Osteocyte (in vitro differentiated cells): ENCODE measurements around the gene BCR. TPM values are rescaled to one million over a fixed set of nuclear protein-coding genes. Genes with fewer than 3 reads are reported as not detected.

Source experiments
- DNase-seq: peaks from one replicate; pipeline ENCODE4 v3.0.0; 2021; ENCODE audit warnings: mixed read lengths; ENCODE audit not compliant: unreplicated experiment; ENCODE audit errors: extremely low spot score
- H3K27ac Mint-ChIP-seq: one replicate; pipeline ENCODE4 v1.8.0; 2021; ENCODE audit warnings: mild to moderate bottlenecking, mixed read lengths; ENCODE audit not compliant: unreplicated experiment
- H3K27me3 Mint-ChIP-seq: one replicate; pipeline ENCODE4 v1.8.0; 2021; ENCODE audit warnings: mixed read lengths; ENCODE audit not compliant: unreplicated experiment
- H3K36me3 Mint-ChIP-seq: one replicate; pipeline ENCODE4 v1.8.0; 2021; ENCODE audit warnings: mixed read lengths; ENCODE audit not compliant: unreplicated experiment
- H3K4me1 Mint-ChIP-seq: one replicate; pipeline ENCODE4 v1.8.0; 2021; ENCODE audit warnings: mixed read lengths; ENCODE audit not compliant: unreplicated experiment
- H3K4me3 Mint-ChIP-seq: one replicate; pipeline ENCODE4 v1.8.0; 2021; ENCODE audit warnings: mild to moderate bottlenecking, moderate library complexity, mixed read lengths; ENCODE audit not compliant: unreplicated experiment
- H3K9me3 Mint-ChIP-seq: one replicate; pipeline ENCODE4 v1.8.0; 2021; ENCODE audit warnings: mixed read lengths; ENCODE audit not compliant: unreplicated experiment
- total RNA-seq: library from RNA; stranded (reverse); gene quantifications from 2 replicates; pipeline ENCODE4 v1.2.1, GENCODE V29; 2021
- TF ChIP-seq, protein P1 (sequence below): fragments of 200-600 bp; sonication (generic); IDR thresholded peaks from 2 replicates; pipeline ENCODE4 v1.5.0; 2021; ENCODE audit warnings: antibody characterized with exemption, mild to moderate bottlenecking, moderate library complexity

BCR gene
- total RNA-seq, 1 donor from 2014 or later, result 35.3 TPM

DNA sequence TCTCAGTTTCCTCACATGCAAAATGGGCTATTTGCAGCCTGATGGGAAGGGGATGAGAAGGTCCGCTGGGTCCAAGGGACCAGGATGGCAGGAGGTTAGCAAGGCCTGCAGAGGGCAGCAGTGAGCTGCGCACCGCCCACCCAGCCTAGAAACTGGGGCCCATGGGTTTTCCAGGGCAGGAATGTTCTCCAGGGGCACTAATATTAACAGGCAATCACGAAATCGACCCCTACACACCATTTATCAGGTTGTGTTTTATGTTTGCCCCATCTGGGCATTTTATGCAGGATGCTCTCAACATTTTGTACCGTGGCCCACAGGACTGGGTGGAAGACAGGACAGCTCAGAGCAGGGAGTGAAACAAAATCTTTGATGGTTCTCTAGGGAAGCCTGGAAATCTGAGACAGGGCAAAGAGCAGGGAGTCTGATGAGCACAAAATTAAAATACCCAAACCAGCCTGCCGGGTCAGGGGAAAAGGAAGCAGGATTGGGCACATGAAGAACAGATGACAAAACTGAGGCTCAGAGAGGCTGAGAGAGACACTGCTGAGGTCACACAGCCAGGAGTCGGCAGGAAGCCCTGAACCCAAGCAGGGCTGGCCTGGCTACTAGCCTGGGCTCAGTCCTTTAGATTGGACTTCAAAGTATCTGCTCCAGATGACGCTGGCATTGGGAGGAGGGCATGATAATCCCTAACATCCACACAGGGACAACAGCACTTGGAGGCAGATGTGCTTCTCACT lies 1.6 kb upstream of the BCR start:
- TF ChIP-seq, protein P1, sequence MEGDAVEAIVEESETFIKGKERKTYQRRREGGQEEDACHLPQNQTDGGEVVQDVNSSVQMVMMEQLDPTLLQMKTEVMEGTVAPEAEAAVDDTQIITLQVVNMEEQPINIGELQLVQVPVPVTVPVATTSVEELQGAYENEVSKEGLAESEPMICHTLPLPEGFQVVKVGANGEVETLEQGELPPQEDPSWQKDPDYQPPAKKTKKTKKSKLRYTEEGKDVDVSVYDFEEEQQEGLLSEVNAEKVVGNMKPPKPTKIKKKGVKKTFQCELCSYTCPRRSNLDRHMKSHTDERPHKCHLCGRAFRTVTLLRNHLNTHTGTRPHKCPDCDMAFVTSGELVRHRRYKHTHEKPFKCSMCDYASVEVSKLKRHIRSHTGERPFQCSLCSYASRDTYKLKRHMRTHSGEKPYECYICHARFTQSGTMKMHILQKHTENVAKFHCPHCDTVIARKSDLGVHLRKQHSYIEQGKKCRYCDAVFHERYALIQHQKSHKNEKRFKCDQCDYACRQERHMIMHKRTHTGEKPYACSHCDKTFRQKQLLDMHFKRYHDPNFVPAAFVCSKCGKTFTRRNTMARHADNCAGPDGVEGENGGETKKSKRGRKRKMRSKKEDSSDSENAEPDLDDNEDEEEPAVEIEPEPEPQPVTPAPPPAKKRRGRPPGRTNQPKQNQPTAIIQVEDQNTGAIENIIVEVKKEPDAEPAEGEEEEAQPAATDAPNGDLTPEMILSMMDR, result peak; percentile 96
- H3K27ac Mint-ChIP-seq, result peak overlapping the region; percentile 32
- peaks cover 40% of the 10 kb centered on the region for H3K4me1 Mint-ChIP-seq
- peak overlapping the region; percentile 8 for H3K4me3 Mint-ChIP-seq
- no peaks in the 10 kb centered on the region for H3K27me3 Mint-ChIP-seq
- DNase-seq, result peak; percentile 91
- peaks cover 6% of the 10 kb centered on the region for H3K36me3 Mint-ChIP-seq
- H3K9me3 Mint-ChIP-seq, result peaks cover 10% of the 10 kb centered on the region

DNA sequence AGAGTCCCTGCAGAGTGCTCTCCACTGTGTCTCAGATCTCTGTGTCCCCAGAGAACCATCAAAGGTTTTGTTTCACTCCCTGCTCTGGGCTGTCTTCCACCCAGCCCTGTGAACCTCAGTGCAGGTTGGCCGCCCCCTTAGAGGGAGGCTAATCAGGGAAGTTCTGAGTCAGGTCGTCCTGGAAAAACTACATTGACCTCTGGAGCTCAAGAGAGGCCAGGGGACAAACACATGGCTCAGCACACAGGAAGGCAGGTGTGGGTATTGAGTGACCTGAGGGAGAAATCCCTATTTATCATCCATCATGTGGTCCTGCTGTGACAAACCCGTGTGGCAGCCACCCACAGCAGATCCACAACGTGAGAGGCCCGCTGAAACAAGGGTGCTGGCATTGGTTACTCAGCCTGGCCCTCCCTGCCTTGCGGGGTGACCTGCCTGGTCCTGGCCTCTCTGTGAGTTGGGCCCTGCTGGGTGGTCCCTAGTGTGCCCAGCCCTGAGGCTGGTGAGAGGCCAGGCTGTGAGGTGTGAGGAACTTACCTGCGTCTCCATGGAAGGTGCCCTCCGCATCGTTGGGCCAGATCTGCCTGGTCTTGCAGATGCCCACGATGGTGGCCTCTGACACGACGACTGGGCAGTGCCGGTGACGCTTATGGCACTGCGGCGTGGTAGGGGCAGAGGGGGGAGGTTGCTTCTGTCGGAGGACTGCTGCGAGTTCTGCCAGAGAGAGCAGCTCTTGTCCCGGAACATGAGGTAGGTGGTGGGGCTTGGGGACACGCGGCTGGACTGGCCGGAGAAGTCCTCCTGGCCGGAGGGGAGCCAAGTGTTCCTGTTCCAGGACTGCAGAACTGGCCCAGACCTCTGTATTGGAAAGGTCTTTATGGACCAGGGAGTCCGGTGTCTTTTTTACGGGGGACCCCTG lies 669 bp upstream of the BCR start:
- Mint-ChIP-seq H3K9me3 (peaks cover 10% of the 10 kb centered on the region), H3K27ac (peak overlapping the region; percentile 65), H3K4me1 (peaks cover 46% of the 10 kb centered on the region), H3K27me3 (no peaks in the 10 kb centered on the region), H3K4me3 (peak overlapping the region; percentile 69), H3K36me3 (peaks cover 6% of the 10 kb centered on the region)
- no peak for DNase-seq
- TF ChIP-seq, protein P1, result no peak

DNA sequence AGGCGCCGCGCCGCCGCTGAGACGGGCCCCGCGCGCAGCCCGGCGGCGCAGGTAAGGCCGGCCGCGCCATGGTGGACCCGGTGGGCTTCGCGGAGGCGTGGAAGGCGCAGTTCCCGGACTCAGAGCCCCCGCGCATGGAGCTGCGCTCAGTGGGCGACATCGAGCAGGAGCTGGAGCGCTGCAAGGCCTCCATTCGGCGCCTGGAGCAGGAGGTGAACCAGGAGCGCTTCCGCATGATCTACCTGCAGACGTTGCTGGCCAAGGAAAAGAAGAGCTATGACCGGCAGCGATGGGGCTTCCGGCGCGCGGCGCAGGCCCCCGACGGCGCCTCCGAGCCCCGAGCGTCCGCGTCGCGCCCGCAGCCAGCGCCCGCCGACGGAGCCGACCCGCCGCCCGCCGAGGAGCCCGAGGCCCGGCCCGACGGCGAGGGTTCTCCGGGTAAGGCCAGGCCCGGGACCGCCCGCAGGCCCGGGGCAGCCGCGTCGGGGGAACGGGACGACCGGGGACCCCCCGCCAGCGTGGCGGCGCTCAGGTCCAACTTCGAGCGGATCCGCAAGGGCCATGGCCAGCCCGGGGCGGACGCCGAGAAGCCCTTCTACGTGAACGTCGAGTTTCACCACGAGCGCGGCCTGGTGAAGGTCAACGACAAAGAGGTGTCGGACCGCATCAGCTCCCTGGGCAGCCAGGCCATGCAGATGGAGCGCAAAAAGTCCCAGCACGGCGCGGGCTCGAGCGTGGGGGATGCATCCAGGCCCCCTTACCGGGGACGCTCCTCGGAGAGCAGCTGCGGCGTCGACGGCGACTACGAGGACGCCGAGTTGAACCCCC lies 798 bp downstream of the BCR start:
- Mint-ChIP-seq H3K4me3 (peak overlapping the region; percentile 76), H3K27me3 (no peaks in the 10 kb centered on the region), H3K27ac (no peak overlapping the region), H3K9me3 (peaks cover 6% of the 10 kb centered on the region), H3K4me1 (peaks cover 49% of the 10 kb centered on the region), H3K36me3 (peaks cover 5% of the 10 kb centered on the region)
- DNase-seq, result no peak
- TF ChIP-seq, protein P1, result no peak

DNA sequence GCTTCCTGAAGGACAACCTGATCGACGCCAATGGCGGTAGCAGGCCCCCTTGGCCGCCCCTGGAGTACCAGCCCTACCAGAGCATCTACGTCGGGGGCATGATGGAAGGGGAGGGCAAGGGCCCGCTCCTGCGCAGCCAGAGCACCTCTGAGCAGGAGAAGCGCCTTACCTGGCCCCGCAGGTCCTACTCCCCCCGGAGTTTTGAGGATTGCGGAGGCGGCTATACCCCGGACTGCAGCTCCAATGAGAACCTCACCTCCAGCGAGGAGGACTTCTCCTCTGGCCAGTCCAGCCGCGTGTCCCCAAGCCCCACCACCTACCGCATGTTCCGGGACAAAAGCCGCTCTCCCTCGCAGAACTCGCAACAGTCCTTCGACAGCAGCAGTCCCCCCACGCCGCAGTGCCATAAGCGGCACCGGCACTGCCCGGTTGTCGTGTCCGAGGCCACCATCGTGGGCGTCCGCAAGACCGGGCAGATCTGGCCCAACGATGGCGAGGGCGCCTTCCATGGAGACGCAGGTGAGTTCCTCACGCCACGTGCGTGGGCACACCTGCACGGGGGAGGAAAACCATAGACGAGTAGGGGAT lies 1.5 kb downstream of the BCR start:
- no peak for DNase-seq
- Mint-ChIP-seq H3K36me3 (peaks cover 4% of the 10 kb centered on the region), H3K27me3 (no peaks in the 10 kb centered on the region), H3K4me1 (peaks cover 50% of the 10 kb centered on the region), H3K9me3 (peaks cover 5% of the 10 kb centered on the region), H3K4me3 (peak overlapping the region; percentile 70), H3K27ac (peak overlapping the region; percentile 50)
- TF ChIP-seq, protein P1, result no peak
